Ammon's horn (tissue), 1 donor: ENCODE results near the gene GDPD5.

Experiments
- DNase-seq: peaks from one replicate; pipeline ENCODE4 v3.0.0-alpha.2; 2016; ENCODE audit warnings: low spot score

The GDPD5 gene

DNA sequence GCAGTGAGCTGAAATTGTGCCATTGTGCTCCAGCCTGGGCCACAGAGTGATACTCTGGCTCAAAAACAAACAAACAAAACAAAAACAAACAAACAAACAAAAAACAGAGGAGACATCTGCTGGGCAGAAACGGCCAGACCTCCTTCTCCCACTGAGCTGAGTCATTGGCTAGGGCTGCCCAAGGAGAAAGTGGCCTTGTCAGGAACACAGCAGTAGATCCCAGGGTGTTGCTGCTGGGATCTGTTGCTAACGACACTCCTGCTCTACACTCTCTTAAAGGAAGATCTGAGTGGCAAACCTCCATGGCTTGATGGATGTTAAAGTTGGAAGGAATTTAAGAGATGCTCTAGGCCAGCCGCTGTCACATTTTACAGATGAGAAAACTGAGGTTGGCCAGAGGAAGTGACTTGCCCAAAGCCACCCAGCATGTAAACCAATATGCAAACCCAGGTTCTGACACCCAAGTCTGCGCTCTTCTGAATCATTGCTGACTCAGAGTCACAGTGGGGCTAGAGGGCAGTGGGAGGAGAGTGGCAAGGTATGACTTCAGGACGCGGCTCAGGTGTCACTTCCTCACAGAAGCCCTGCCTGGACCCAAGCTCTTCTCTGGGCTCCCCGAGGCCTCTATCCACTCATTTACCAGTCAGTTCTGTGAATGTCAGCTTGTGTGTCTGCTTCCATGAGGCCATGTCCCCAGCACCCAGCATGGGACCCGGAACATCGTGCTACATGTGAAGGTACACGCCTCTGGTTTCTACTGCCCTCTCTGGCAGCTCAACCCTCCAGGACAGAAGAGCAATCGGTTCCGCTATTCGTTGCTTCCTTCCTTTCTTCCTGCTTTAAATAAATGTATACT, 11.3 kb upstream of the GDPD5 start:
- no peak for DNase-seq

DNA sequence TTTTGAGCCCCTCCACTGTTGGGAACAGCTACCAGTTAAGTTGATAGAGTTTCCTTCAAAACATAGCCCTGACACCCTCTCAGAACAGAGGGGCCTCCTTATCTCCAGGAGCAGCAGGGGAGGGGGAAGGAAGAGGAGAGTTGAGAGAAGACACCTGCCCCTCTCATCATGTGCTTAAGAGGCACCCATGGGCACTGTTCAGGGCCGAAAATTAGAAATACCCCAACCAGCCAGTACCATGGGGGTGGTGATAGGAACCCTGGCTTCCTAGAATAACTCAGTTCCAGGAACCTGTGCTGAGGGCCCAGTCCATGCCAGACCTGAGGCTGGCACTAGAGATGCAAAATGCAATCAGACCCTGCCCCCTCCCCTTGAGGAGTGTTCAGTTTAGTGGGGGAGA, 9.3 kb upstream of the GDPD5 start:
- no peak for DNase-seq

DNA sequence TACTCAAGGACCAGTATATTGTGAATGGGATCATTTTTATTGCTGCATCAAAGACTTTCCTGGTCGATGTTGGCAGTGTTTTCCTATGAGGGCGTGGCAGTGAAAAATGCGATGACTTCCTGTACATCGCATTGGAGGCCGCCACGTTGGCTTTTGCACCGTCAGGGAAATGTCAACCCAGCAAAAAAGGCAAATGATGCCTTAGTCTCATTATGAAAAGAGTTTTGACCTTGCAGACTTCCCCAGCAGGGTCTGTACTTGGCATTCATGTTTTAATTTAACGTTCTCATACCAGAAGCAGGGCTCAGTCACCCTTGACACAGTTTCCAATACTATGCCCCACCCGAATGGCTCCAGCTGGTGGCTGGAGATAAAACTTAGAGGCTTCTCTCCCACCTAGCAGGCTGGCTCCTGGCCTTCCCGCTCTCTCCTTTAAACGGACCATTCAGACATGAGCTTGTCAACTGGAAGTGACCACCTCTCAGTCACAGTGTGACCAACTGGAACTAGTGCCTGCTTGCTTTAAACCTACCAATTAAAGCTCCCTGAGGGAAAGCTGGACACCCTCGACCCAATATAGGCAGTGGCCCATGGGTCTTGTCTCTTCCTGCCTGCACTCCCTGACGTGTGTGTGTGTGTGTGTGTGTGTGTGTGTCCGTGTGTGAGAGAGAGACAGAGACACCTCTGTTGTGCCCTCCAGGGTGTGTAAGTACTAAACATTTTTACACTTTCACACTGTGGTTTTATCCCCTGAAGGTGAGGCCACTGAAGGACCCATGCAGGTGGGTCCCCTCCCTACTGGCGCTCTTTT, 8.7 kb upstream of the GDPD5 start:
- no peak for DNase-seq

DNA sequence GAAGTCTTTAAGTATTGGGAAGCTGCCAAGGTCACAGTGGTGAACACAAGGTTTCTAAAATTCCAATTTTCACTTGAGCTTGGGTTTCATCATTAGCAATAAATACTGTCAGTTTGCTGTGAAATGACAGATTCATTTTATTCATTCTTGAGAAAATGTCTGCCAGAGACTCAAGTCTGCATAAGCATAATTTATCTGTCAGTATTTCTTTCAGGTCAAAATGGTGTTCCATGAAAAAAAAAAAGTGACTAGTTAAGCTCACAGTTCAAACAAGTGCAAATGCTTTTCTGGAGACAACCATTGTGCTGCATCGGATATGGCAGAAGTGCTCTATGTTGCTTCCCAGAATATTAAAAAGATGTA, 8.1 kb upstream of the GDPD5 start:
- no peak for DNase-seq

DNA sequence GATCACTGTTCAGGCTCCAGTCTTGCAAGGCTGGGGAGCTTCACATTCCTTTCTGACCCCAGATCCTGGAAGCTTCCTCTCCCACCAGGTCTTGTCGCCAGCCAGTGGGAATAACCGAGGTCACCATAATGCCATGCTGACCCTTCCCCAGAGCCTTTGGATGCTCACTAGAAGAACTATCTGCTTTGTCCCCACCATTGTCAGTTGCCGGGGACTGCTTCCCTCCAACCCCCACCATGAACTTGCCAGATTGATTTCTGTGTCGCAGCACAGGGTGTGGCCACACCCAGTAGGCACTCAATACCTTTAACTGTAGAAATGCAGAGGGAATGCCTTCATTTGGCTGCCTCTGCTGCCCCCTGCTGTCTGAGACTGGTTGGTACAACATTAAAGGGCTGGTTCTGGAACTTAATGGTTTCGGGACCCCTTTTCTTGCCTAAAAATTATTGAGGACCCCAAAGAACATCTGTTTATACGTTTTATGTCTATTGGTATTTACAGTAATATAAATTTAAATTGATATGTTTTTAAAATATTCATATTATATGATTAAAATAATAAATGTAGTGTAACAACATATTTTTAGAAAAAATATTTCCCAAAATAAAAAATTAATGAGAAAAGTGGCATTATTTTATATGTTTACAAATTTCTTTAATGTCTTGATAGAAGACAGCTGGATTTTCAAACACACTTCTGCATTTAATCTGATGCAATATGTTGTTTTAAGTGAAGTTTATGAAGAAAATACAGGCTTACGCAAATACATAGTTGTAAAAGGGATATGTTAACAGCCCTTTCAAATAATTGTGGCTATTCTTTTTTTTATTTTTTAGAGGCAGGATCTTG, 6.7 kb upstream of the GDPD5 start:
- peak; percentile 75 for DNase-seq

DNA sequence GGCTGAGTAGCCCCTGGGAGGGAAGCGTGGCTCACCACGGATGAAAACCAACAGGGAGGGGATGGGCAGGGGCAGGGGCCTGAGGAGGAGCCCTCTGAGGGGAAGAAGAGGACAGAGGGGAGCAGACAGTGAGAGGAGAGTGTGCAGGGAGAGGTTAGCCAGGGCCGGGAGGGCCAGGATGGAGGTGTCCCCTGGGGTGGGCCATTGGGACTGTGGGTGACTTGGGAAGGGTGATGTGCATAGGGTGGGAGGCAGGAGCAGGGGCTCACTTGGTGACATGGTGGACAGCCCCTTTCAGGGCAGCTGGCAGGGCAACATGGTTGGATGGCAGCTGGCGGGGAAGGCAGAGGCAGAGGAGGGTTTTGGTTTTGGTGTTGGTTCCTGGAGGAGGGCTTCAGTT, 5.6 kb upstream of the GDPD5 start:
- DNase-seq, result no peak

DNA sequence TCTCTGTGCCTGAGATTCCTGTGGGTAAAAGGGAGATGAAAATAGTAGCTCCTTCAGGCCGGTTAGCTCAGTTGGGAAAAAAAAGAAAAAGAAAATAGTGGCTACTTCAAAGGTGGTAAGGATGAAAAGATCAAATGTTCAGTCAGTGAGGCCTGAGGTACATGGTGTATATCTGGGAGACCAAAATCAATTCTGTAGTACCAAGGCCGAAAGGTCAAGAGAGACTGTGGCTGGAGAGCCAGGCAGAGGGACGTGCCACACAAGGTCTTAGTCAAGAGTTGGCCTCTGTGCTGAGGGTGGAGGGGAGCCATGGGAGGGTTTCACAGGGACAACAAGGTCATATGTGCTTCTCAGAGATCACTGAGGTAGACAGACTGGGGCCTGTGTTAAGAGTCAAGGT, 4.8 kb upstream of the GDPD5 start:
- DNase-seq, result no peak

DNA sequence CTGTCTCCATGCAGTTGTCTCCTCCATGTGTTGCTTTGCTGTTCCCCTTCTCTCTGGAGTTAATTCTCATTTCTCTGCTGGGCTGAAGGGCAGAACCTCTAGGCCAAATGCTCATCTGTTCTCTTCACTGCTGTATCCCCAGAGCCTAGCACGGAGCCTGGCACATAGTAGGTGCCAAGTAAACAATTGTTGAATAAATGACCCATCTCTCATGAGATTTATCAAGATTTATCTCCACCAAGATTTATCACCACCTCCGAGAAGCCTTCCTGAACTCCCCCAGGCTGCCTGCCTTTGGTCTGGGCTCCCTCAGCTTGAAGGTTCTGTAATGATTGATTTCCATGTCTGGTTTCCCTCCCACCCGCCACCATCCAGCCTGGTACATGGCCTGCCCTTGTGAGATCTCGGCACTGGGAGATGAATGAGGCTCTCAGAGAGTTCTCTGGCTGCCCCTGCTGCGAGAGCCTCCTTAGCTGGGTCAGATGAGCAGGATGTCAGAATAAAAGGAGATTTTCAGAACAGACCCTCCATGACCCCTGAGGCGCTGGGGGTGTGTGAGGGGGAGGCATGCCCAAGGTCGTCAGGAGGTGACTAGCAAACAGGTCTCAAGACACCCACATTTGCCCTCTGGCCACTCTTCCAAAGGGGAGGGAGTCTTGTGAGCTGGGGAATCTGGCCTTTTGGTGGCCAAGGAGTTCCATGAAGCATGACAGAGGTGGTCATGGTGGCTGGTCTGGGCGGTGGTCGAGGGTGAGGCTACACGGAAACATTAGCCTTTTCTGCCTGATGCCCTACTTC, 2.4 kb upstream of the GDPD5 start:
- no peak for DNase-seq

DNA sequence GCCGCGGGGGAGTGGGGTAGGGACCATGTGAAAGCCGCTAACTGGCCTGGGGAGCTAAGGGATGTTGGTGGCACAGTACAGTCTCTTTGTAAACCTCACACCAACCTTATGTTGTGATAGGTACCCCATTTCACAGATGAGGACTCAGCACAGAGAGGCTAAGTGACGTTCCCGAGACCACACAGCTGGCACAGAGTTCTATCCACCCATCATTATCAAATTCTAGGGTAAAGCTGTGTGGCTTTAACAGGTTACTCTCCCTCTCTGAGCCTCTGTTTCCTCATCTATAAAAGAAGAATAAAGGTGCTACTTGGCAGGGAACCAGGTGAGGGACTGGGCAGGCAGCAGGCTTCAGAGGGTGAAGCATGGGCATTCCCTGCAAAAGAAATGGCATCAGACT, 1.4 kb upstream of the GDPD5 start:
- no peak for DNase-seq

DNA sequence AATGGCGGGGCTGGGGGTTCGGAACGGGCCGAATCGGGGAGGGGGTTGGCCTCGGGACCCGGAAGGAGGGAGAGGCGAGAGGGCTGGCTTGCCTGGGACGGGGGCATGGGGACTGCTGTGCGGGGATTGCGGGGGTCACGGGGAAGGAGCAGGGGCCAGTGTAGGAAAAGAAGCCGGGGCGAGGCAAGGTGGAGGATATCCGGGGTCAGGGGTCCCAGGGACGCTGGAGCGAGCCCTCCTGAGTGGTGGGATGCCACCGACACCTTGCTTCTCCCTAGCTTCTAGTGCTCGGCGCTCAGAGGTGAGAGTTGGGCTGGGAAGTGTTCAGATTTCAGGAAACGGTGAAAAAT, 426 bp upstream of the GDPD5 start:
- DNase-seq, result no peak

DNA sequence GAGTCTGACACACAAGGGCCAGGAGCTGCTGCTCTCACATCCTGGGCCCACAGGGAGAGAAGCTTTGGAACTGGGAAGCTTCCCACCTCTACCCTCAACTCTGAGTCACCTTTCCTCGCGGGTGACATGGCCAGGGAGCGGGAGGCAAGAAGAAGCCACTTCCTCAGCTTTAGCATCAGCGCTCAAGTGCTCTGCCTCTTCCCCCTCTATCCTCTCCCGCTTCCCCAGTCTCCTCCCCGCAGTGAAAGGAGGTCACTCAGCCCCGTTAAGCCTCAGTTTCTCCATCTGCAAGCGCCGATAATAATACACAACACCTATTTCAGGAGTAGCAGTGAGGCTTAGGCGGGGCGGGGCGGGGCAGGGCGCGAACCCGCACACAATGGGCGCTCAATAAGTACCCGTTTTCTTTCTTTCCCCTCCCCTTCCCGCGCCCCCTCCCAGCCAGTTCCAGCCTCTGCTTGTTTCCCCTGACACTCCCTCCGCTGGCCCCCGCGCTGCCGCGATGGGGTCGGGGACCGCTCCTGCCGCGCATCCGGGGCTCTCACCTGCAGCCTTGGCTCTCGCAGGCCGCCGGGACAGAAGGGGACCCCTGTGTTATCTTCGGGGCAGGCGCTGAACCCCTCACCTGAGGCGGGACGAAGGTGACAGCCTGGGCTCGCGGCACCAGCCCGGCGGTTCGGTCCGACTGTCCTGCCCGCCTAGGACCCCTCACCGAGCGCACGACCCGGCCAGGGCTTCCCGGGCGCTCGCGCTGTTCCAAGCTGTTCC, 892 bp downstream of the GDPD5 start:
- DNase-seq, result no peak

DNA sequence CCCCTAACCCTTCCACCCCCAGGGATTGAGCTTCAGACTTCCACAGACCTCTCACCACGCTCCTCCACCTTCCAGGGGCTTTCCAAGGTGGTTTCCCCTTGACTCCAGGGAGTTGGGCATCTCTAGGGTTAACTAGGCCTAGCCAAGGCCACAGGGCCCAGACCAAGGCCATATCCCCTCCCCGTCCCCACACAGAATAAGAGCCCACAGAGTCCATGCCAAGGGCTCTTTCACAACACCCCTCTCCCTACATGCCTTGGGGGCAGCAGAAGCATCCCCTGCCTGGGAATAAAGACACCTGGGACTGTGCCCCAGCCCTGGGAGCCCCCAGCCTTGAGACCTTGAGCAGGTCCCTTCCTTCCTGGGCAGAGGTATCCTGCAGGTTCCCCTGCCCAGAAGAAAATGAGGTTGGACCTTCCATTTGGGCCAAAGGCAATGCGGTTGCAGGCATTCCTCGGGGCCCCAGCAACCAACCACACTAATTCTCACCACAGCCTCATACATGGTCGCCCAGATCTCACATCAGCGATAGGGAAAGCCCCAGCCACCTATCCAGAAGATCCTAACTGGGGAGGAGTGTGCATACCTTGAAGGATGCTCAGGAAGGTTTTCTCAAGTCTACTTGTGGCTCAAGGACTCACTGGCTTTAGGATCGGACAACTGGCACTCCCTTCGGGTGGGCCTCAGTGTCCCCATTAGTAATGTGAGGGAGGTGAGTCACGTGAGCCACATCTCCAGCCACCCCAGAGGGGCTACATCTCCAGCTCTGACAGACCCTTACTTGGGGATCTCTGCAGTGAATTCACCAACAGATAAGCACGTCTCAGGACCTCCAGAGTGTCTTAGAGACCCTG, 1.7 kb downstream of the GDPD5 start:
- DNase-seq, result no peak

DNA sequence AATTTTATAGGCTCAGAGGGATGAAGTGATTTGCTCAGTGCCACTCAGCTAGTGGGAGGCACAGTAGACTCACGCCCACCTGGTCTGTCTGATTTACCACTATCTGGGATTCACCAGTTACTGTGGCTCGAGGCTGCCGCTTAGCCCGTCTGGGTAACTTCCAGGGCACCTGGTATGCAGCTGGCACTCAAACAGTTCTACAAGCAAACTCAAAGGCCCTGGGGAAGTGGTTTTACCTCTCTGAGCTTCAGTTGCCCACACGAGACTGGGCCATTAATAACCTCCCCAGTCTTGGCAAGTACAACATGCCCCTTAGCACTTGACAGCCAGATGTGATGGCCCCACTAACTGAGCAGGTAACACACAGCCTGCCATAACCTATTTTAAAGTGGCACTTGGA, 2.6 kb downstream of the GDPD5 start:
- no peak for DNase-seq

DNA sequence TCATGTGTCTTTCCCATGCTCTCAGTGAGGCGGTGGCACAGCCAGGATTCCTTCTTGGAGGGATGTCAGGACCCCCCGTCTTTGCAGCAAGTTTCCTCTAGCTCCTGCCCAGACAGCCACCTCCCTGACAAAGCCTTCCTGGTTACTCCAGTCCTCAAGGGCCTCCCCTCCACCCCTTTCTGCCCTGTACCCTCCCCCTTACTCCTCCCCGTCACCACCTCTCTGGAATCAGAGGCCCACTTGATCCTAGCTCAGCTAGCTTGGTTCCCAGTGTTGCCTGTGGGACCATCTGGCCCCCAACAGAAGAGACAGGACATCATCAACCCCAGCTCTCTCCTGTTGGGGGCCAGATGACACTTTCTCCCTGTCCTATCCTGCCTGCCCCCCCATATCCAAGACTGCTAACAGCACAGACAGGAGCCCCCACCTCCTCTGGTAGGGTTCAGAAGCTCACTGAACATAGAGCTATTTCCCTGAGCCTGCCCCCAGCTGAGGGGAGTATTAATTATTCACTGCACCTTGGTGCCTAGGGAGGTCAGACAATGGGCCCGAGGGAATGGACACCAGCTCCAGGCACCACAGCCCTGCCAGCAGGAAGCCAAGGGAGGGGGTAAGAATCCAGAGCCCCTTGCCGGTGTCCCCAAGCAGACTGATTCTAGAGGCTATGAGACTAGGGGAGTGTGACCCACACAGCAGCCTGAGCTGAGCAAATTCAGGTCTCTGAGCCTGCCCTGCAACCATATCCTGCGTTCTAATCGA, 3.3 kb downstream of the GDPD5 start:
- DNase-seq, result no peak

DNA sequence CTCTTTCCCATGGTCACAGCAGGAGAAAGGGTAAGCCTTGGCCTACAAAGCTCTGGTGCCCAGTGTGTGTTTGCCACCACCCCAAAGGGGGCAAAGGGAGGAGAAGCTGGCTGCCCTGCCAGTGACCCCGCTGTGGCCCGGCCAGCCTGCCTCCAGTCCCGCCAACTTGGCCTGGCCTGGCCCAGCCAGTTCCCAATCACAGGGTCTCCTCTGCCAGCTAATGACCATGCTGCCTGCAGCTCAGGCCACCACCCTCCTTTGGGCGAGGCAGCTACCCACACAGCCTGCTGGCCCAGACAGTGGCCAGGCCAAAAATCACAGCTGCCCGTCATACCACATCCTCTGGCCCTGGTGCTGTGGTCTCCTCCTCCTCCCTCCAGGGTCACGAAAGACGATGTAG, 5.1 kb downstream of the GDPD5 start:
- DNase-seq, result no peak

DNA sequence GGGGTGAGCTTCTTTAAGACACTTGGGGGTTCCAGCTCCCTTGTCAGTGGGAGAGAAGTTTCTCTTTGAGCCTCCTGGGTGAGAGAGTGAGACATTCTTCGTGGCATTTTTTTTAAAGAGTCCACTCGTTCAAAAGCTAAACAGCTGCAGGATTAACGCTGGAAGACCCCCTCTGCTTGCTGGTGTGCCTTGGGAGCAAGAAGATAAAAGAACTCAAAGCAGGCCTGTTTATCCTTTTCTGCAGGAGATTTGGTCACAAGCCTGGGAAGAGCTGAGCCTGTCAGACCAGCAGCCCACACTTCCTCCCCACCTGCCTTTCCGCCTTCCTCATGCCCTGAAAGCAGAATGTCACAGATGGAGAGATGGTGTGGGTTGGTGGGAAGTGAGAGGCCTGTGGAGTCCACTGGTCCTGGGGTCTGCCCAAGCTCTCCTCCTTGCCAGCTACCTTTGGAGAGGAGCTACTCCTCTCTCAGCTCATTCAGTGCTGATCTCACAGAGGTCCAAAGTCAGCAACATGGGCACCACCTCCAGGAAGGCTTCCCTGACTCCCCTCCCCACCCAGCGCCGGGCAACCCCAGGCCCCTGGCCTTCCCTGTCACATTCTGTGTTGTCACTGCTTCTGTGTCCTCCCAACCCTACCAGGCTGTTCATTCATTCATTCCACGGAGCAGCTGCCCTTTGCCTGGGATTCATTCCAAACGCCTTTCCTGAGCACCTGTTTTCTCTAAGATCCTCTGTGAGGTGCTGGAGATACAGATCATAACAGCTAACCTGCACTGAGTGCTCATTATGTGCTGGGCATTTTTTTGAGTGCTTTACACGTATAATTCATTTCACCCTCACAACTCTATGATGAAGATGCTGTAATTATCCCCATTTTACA, 6.7 kb downstream of the GDPD5 start:
- no peak for DNase-seq

DNA sequence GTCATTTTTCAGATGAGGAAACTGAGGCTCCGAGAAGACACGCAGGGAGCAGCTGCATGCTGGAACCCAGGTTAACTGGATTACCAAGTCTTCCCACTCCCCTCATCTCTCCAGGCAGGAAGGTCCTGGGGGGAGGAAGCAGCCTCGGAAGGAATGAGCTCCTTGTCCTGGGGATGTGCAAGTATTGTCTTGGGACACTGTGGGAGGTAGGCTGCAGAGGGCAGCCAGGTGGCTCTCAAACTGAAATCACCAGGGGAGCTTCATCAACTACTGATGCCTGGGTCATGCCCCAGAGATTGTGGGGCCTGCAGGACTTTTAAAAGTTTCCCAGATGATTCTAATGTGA, 7.6 kb downstream of the GDPD5 start:
- DNase-seq, result no peak

DNA sequence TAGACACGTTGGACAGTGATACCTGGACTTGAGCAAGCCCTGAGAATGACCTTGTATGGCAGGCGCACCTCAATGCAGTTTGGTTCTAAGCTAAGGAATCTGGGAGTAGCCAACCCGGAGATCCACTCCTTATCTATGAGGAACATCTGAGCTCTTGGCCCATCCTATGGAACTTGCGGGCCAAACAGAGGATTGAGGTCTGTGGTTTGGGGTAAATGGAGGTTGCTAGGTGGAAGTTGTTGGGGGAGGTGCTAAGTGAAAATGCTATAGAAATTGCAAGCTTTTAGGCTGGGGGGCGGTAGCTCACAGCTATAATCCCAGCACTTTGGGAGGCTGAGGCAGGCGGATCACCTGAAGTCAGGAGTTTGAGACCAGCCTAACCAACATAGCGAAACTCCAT, 8.9 kb downstream of the GDPD5 start:
- DNase-seq, result no peak

DNA sequence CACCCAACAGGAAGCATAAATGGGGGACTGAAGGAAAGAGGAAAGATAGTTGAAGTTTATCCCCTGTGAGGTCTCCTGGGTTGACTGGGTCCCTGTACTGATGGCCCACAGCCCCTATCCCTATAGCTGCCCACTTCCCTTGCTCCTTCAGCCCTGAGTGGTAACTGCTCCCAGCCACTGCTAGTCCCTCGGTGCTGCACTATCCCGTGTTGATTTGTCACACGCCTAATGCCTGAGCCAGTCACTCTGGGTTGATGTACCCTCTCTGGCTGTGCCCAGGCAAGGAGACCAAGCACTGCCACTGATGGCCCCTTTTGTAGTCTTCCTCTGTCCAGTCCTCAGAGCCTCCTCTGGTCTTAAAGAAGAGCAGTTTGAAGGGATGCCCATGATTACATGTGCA, 9.6 kb downstream of the GDPD5 start:
- DNase-seq, result no peak
